ENCODE data around the gene EEF1G. TPM values are rescaled to one million over a fixed set of nuclear protein-coding genes. Genes with fewer than 3 reads are reported as not detected.

Gene EEF1G
- total RNA-seq, 1 donor from 2014 or later, result 2,583 TPM

DNA sequence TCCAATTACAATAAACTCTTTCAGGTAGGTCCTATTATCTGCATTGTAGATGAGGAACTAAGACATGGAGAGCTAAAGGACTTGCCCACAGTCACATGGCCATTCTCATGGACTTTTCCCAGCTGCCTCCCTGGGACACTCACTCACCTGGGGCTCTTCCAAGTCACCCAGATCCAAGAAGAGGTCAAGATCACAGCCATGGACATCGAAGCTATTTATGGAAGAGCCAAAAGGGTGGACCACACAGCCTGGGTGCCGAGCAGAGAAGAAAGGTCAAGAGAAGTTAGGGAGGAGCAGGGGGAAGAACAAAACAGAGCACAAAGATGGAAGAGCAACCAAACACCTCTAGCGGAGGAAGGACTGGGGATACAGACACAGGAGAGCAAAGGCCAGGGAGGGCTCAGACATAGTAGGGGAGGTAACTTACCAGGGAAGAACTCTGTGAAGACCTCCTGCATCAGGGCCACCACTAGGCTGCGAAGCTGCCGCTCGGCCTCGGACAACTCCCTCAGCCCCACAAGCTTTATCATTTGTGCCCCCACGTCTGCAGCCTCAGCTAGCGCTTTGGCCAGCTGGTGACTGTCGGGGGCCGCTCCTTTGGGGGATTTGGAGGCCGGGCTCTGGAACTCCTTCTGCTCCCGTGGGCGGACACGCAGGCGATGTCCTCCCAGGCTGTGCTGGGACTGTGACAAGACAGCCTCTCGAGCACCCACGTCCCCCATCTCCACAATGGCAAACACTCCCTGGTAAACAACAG is 7.4 kb upstream of the EEF1G start:
- DNase-seq (ENCODE audit: low read depth), result no peak
- H3K36me3 ChIP-seq (ENCODE audit: control insufficient read depth, insufficient read depth, low read length), result peaks cover 4% of the 10 kb centered on the region
- TF ChIP-seq, protein P1, sequence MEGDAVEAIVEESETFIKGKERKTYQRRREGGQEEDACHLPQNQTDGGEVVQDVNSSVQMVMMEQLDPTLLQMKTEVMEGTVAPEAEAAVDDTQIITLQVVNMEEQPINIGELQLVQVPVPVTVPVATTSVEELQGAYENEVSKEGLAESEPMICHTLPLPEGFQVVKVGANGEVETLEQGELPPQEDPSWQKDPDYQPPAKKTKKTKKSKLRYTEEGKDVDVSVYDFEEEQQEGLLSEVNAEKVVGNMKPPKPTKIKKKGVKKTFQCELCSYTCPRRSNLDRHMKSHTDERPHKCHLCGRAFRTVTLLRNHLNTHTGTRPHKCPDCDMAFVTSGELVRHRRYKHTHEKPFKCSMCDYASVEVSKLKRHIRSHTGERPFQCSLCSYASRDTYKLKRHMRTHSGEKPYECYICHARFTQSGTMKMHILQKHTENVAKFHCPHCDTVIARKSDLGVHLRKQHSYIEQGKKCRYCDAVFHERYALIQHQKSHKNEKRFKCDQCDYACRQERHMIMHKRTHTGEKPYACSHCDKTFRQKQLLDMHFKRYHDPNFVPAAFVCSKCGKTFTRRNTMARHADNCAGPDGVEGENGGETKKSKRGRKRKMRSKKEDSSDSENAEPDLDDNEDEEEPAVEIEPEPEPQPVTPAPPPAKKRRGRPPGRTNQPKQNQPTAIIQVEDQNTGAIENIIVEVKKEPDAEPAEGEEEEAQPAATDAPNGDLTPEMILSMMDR (IDR thresholded peaks at IDR 0.05; ENCODE audit: insufficient read depth, low read length, poor library complexity, severe bottlenecking), result no peak

DNA sequence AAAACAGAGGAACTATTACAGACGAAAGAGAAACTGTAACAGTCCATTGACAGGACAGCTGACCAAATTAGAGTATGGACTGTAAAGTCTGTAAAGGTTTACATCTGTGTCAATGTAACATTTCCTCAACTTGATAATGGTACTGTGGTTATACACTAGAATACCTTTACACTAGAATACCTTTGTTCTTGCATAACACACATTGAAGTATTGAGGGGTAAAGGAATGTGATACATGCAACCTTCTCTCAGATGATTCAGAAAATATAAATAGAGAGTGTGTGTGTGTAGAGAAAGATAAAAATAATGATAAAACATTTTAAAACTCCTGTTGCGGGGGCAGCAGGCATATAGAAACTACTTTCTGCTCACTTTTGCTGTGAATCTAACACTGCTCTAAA is 5.6 kb upstream of the EEF1G start:
- Histone ChIP-seq H3K36me3 (ENCODE audit: control insufficient read depth, insufficient read depth, low read length) (peaks cover 1% of the 10 kb centered on the region), H3K4me3 (ENCODE audit: low read depth, low read length) (no peak overlapping the region), H3K27me3 (ENCODE audit: control insufficient read depth, insufficient read depth, low read length) (no peaks in the 10 kb centered on the region)
- TF ChIP-seq, protein P1 (IDR thresholded peaks at IDR 0.05; ENCODE audit: insufficient read depth, low read length, poor library complexity, severe bottlenecking), result no peak
- DNase-seq (ENCODE audit: low read depth), result no peak

More for the DNA sequence above, 7.4 kb upstream of the EEF1G start:
- Histone ChIP-seq H3K27me3 (ENCODE audit: control insufficient read depth, insufficient read depth, low read length) (no peaks in the 10 kb centered on the region), H3K4me3 (ENCODE audit: low read depth, low read length) (no peak overlapping the region)

GRCh38 chr11:62578541-62578940 is 4.8 kb upstream of the EEF1G start:
- Histone ChIP-seq H3K36me3 (ENCODE audit: control insufficient read depth, insufficient read depth, low read length) (peaks cover 1% of the 10 kb centered on the region), H3K27me3 (ENCODE audit: control insufficient read depth, insufficient read depth, low read length) (no peaks in the 10 kb centered on the region), H3K4me3 (ENCODE audit: low read depth, low read length) (no peak overlapping the region)
- TF ChIP-seq, protein P1 (IDR thresholded peaks at IDR 0.05; ENCODE audit: insufficient read depth, low read length, poor library complexity, severe bottlenecking), result no peak
- DNase-seq (ENCODE audit: low read depth), result no peak

DNA sequence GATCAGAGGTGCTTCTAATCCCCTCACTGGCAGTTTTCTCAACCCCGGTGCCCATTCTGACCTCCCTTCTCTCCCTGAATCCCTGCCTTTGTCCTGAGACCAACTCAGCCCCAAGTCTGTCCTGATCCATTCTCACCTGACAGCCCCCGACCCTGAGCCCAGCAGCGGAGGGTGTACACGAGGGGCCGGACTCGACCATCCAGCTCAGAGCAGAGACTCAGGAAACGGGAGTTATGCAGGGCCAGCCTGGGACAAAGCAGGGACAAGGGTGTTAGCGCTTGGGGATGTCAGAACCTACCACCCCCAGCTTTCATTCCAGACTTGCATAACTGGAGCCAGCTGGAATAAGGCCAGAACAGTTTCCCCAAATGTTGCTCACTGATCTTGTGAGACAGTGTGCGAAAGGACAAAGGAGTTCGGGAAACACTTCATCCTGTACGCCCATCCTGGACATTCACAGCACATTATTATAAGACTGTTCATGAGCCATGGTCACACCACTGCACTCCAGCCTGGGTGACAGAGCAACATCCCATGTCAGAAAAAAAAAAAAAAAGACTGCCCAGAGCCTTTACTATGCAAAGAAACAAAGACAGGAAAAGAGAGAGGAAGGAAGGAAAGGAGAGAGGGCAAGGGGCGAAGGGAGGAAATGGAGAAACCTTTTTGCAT is 3.5 kb upstream of the EEF1G start:
- TF ChIP-seq, protein P1 (IDR thresholded peaks at IDR 0.05; ENCODE audit: insufficient read depth, low read length, poor library complexity, severe bottlenecking), result no peak
- peaks cover 1% of the 10 kb centered on the region for H3K36me3 ChIP-seq (ENCODE audit: control insufficient read depth, insufficient read depth, low read length)
- no peak for DNase-seq (ENCODE audit: low read depth)

GRCh38 chr11:62575837-62576236 is 2.1 kb upstream of the EEF1G start:
- H3K27me3 ChIP-seq (ENCODE audit: control insufficient read depth, insufficient read depth, low read length), result no peaks in the 10 kb centered on the region
- no peak overlapping the region for H3K4me3 ChIP-seq (ENCODE audit: low read depth, low read length)
- DNase-seq (ENCODE audit: low read depth), result no peak
- peaks cover 5% of the 10 kb centered on the region for H3K36me3 ChIP-seq (ENCODE audit: control insufficient read depth, insufficient read depth, low read length)
- TF ChIP-seq, protein P1 (IDR thresholded peaks at IDR 0.05; ENCODE audit: insufficient read depth, low read length, poor library complexity, severe bottlenecking), result no peak

More for the DNA sequence above, 3.5 kb upstream of the EEF1G start:
- Histone ChIP-seq H3K4me3 (ENCODE audit: low read depth, low read length) (no peak overlapping the region), H3K27me3 (ENCODE audit: control insufficient read depth, insufficient read depth, low read length) (no peaks in the 10 kb centered on the region)
